ENCODE results near the gene SLC27A1.
"Not testable (repeated sequence)": the region's sequence is repeated elsewhere in the genome, so short reads cannot be mapped to it uniquely, and the experiment has no call there.

The SLC27A1 gene

DNA sequence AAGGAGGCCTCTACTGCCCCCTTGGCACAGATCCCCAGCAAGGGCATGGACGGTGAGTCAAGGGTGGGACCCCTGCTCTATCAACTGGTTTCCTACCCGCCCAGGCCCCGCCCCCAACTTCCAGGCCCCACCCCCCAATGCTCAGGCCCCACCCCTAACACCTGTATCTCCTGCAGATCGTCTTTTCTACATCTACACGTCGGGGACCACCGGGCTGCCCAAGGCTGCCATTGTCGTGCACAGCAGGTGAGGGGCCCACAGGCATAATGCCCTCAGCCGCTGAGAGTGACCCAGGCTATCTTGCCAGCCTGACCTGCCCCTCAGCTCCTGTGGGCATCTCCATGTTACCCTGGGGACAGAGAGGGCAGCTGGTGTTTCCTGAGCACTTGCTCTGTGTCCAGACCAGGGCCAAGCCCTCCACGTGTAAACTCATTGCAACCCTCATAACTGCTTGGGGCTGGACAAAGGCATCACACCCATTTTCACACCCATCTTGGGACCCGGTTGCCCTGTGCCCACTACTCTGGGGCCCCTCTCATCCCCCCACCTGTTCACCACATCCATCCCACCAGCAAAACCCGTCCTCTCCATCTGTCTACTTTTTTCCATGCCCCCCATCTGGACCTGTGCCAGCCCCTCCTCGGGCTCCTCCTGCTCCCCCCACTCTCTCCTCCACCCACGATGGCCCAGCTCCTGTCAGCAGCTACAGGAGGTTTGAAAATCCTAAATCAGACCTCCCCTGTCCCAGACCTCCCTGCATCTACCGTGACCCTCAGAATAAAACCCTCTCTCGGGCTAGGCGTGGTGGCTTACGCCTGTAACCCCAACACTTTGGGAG lies 17.2 kb downstream of the SLC27A1 start:
- no peak for DNase-seq

DNA sequence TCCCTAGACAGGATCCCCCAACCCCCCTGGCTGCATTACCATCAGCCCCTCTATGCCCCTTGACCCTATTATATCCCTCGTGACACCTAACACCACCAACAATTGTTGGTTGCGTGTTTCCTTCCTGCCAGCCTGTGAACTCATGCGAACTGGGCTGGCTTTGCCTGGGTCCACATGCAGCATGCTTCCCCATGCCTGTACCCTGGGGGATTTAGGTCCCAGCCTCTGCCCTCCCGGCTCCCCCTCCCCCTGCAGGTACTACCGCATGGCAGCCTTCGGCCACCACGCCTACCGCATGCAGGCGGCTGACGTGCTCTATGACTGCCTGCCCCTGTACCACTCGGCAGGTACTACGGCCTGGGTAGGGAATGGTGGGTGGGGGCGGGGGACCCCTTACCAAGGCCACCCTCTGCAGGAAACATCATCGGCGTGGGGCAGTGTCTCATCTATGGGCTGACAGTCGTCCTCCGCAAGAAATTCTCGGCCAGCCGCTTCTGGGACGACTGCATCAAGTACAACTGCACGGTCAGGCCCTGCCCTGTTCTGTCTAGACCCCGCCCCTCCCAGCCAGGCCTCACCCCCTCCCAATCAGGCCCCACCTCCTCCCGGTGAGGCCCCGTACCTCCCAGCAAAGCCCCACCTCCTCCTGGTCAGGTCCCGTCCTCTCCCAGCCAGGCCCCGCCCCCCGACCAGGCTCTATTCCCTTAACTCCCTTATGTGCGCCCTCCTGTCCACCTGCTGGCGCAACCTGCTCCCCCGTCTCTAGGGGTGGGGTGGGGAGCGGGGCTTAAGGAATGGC lies 18.5 kb downstream of the SLC27A1 start:
- DNase-seq = peak; percentile 62

DNA sequence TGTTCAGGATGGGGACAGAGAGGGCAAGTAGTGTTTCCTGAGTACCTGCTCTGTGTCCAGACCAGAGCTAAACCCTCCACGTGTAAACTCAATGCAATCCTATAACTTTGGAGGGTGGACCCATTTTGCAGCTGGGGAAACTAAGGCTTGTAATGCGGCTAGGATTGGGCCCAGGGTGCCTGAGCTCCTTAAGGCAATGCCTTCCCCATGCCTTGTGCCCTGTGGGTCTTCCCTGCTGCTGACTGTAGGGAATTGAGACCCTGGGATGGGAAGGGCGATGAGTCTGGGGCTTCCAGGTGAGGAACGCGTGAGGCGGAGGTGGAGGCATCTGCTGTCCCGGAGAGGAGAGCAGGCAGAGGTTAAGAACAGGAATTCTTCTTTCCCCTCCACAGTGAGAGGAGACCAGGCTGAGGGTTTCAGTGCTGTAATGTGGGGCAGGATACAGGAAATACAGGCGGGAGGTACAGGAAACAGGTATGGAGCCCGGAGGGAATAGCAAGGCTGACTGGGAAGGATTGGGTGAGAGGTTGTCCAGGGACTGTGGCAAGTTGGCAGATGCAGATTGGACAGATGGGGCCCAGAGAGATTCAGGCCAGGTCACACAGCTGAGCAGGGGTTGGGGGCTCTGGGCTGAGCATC lies 19.2 kb downstream of the SLC27A1 start:
- no peak for DNase-seq

DNA sequence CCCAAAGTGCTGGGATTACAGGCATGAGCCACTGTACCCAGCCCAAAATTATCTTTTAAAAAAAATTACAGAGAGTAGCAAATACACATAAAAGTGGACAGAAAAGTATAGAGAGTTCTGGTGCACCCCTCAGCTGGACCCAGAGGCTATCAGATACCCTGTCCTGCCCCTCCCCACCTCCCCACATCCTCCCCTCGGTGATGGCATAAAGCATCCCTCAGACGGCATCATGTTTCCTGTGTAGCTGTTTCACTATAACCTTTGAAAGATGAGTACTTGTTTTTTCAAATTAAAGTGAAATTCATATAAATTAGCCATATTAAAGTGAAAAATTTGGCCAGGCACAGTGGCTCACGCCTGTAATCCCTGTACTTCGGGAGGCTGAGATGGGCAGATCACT lies 20.1 kb downstream of the SLC27A1 start:
- no peak for DNase-seq

DNA sequence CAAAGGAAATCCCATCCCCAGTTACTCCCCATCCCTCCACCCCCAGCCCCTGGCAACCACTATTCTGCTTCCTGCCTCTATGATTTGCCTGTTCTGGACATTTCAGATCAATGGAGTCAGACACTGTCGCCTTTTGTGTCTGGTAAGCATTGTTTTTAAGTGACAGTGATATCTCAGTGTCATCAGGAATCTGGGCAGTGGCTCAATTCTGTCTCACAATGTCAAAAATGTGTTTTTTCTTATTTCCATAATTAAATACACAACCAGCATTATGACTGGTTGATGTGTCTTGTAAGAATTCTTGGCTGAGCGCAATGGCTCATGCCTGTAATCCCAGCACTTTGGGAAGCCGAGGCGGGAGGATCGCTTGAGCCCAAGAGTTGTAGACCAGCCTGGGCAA lies 21.0 kb downstream of the SLC27A1 start:
- no peak for DNase-seq

DNA sequence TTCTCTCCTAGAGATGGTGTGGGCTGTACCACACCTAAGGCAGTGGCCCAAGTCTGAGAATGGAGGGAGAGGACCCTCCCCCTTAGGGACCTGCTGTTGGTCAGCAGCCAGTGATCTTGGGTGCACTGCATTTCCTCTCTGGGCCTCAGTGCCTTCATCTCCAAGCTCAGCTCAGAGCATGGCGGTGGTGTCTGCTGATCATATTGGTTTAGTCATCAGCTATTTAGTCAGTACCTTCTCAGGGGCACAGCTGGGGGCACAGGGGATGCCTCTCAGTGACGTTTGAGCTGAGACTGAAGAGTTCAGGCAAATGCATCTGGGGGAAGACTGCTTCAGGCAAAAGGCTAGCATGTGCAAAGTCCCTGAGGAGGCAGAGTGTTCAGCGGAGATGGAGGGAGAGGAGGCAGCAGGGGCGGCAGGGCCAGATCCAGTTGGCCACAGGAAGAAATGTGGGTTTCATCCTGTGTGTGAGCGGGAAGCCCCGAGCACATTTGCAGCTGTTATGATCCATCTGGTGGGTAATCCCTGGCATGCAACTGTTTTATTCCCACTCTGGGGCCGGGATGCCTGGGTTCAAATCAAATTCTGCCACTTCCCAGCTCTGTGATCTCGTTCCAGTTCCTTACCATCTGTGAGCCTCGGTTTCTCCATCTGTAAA lies 25.4 kb downstream of the SLC27A1 start:
- DNase-seq = no peak

DNA sequence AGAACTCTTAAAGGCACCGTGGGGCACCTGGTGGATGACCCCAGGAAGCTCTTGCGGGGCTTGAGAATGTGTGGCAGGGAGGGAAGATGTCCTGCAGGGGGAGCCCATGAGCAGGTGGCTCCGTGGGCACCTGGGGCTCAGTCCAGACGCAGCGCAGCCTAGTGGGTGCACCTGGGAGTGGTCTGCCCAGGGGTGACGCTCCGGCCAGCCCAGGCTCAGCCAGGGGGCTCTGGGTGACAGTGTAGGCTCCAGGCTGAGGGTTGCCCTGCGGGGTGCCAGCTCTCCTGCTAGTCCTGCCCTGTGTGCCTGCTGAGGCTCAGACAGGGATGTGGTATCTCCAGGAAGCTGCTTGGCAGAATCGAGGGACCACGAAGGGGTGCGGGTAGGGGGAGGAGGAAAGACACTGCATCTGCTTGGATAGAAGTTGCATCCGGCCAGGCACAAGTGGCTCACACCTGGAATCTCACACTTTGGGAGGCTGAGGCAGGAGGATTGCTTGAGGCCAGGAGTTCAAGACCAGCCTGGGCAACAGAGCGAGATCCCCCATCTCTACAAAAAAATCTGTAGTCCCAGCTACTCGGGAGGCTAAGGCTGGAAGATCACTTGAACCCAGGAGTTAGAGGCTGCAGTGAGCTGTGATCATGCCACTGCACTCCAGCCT lies 26.1 kb downstream of the SLC27A1 start:
- peak; percentile 70 for DNase-seq

DNA sequence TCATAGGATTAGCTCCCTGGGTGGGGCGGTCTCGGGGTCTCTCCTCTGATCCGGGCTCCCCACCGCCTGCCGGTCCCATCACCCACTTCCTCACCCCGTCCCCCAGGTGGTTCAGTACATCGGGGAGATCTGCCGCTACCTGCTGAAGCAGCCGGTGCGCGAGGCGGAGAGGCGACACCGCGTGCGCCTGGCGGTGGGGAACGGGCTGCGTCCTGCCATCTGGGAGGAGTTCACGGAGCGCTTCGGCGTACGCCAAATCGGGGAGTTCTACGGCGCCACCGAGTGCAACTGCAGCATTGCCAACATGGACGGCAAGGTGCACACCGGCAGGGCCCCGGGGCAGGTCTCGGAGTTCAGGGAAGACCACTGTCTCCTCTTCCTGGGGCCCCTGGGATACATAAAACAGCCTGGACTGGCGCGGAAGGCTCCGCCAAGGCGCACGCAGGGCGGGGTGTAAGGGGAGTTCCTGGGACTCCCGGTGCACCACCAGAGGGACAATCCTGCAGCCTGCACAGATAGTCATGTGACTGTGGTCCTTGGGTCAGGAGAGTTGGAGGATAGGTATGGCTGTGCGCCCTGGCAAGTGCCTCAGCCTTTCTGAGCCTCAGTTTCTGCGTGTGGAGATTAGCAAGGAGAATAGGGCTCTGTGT lies 26.9 kb downstream of the SLC27A1 start:
- DNase-seq = no peak

DNA sequence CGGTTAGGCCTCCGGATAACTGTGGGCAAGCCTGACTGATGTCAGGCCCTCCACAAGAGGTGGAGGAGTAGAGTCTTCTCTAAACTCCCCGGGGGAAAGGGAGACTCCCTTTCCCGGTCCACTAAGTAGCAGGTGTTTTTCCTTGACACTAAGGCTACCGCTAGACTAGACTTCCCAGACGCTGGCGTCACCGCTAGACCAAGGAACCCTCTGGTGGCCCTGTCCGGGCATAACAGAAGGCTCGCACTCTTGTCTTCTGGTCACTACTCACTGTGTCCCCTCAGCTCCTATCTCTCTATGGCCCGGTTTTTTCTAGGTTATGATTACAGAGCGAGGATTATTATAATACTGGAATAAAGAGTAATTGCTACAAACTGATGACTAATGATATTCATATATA lies 28.7 kb downstream of the SLC27A1 start:
- not testable (repeated sequence) for DNase-seq

DNA sequence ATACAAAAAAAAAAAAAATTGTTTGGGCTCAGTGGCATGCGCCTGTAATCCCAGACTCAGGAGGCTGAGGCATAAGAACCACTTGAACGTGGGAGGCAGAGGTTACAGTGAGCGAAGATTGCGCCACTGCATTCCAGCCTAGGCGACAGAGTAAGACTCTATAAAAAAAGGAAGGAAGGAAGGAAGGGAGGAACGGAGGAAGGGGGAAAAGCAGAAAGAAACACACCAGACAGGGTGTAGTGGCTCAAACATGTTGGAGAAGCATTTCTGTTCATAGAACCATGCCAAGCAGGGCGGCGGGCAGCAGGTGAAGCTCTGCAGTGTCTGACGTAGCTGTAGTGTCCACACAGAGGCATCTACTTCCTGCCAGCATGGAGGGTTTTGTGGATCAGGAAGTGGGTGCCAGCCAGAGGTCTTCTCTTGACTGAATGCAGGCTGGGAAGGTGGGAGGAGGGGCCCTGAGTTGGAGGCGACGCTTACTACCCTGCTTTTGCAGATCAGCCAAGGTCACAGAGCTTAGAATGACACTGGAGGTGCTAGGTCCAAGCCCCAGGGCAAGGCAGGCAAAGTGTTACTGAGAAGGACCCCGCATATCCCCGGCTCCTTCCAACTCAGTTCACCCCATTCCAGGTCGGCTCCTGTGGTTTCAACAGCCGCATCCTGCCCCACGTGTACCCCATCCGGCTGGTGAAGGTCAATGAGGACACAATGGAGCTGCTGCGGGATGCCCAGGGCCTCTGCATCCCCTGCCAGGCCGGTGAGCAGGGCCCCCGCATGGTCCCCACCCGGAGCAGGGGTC lies 29.5 kb downstream of the SLC27A1 start:
- no peak for DNase-seq

DNA sequence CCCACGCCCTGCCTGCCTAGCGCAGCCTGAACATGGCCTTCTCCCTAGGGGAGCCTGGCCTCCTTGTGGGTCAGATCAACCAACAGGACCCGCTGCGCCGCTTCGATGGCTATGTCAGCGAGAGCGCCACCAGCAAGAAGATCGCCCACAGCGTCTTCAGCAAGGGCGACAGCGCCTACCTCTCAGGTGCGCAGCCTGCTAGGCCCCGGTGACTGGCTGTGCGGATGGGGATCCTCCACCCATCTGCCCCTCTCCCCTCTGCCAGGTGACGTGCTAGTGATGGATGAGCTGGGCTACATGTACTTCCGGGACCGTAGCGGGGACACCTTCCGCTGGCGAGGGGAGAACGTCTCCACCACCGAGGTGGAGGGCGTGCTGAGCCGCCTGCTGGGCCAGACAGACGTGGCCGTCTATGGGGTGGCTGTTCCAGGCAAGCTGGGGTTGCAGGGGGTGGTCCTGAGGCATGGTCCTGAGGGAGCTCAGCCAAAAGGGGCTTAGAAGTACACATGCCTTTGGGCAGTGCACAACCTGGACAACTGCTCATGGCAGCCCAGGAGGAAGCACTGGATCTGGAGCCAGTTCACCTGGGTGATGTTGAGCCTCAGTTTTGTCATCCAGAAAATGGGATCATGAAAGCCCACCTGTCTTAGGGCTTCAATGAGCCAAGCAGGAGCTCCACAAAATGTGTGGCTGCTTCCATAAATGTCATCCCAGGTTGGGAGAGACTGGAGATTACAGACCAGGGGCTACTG lies 30.3 kb downstream of the SLC27A1 start:
- DNase-seq = no peak

DNA sequence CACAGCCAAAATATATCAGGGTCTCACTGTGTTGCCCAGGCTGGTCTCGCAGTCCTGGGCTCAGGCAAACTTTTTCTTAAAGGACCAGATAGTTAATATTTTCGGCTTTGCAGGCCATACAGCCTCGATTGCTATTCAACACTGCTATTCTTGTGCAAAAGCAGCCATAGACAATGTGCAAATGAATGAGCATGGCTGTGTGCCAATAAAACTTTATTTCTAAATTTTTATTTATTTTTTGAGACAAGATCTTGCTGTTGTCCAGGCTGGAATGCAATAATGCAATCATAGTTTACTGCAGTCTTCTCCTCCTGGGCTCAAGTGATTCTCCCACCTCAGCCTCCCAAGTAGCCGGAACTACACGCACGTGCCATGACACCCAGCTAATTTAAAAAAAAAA lies 32.9 kb downstream of the SLC27A1 start:
- DNase-seq = no peak

DNA sequence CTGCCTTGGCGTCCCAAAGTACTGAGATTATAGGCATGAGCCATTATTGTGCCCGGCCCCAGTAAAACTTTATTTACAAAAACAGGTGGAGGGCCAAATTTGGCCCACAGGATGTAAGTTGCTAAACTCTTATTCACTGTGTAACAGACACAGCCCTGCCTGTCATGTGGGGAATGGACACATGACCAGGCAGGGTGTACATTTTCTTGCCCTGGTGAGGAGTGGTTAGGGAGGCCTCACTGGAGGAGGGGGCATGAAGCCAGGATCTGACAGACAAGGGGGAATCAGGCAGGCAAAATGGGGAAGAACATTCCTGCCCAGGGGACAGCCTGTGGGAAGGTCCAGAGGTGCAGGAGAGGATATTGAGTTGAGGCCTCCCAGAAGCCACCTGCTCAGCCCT lies 33.7 kb downstream of the SLC27A1 start:
- no peak for DNase-seq

DNA sequence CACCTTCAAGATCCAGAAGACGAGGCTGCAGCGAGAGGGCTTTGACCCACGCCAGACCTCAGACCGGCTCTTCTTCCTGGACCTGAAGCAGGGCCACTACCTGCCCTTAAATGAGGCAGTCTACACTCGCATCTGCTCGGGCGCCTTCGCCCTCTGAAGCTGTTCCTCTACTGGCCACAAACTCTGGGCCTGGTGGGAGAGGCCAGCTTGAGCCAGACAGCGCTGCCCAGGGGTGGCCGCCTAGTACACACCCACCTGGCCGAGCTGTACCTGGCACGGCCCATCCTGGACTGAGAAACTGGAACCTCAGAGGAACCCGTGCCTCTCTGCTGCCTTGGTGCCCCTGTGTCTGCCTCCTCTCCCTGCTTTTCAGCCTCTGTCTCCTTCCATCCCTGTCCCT lies 34.1 kb downstream of the SLC27A1 start:
- no peak for DNase-seq

DNA sequence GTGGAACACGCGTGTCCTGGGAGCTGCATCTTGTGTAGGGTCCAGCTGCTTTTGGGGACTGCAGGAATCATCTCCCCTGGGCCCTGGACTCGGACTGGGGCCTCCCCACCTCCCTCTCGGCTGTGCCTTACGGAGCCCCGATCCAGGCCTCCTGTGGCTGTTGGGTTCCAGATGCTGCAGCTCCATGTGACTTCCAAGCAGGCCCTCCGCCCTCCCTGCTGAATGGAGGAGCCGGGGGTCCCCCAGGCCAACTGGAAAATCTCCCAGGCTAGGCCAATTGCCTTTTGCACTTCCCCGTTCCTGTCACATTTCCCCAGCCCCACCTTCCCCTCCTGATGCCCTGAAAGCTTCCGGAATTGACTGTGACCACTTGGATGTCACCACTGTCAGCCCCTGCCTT lies 34.9 kb downstream of the SLC27A1 start:
- DNase-seq = no peak

DNA sequence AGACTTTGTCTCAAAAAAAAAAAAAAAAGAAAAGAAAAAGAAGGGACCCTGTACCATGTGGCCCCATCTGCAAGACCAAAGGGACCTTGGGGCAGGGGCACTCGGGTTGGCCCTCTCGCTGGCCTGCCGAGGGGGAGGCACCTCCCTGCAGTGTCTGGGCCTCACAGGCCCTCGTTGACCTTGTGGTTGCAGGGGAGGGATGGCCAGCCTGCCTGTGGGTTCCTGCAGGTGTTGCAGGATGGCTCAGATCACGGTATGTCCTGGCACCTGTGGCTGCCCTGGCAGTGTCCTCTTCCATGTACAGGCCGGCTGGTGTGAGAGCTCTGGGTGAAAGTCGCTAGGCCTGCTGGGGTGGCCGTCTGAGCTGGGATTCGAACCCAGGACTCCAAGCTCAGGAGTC lies 36.4 kb downstream of the SLC27A1 start:
- DNase-seq = no peak

DNA sequence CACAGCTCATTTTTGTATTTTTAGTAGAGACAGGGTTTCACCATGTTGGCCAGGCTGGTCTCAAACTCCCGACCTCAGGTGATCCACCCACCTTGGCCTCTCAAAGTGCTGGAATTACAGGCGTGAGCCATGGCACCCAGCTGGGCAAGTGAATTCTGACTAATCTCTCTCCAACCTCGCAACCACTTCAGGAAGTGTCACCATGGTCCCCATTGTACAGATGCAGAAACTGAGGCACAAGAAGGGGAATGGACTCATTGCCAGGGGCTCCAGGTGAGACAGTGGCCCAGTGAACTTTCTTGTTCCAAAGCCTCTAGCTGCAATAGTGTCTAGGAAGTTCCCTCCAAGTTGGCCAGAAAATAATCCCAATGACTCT lies 38.2 kb downstream of the SLC27A1 start:
- not testable (repeated sequence) for DNase-seq

DNA sequence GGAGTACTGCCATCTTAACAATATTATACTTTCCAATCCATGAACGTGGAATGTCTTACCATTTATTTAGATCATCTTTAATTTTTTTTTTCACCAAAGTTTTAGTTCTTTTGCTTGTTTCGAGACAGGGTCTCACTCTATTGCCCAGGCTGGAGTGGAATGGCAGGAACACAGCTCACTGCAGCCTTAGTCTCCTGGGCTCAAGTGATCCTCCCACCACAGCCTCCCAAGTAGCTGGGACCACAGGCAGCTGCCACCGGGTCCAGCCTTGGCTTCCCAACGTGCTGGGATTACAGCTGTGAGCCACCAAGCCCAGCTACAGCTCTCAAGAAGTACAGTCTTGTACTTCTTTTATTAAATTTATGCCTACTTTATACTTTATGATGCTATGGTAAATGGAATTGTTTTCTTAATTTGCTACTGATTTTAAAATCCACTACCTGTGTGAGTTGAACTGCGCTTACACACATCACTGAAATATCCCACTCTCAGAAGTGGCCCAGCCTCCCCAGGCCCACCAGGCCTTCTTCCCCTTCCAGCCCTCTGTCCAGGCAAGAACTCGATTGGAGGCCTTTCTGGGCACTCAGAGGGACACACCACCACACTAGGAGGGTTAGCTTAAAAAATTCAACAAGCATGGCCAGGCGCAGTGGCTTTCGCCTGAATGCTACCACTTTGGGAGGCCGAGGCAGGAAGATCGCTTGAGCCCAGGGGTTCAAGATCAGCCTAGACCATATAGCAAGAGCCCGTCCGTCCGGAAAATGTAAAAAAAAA lies 40.1 kb downstream of the SLC27A1 start:
- DNase-seq = no peak

DNA sequence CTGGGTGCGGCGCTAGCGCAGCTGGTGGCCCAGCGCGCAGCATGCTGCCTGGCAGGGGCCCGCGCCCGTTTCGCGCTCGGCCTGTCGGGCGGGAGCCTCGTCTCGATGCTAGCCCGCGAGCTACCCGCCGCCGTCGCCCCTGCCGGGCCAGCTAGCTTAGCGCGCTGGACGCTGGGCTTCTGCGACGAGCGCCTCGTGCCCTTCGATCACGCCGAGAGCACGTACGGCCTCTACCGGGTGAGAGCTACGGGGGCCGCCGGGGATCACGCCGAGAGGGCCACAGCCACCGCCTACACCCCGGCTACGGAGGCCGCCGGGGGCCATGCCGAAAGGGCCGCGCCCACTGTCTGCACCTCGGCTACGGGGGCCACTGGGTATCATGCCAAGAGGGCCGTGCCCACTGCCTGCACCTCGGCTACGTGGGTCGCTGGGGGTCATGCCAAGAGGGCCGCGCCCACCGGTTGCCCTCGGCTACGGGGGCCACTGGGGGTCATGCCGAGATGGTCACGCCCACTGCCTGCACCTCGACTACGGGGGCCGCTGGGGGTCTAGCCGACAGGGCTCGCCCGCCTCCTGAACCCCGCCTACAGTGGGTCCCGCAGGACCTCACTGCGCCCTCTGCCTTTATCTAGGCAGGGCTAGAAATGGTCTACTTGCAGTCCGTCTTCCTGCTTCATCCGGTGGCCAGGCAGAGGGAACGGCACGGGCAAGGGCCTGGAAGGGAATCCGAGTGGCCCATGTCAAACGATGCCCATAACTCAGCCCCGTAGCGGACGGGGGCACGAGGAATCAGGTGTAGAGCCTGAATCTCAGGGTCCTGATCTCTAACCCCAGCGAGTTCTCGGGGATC lies 41.6 kb downstream of the SLC27A1 start:
- peak; percentile 76 for DNase-seq
